ENCODE measurements around the gene TAAR1. TPM values are rescaled to one million over a fixed set of nuclear protein-coding genes. Genes with fewer than 3 reads are reported as not detected.

The TAAR1 gene
- total RNA-seq, 1 experiment from 2014 or later = not detected

DNA sequence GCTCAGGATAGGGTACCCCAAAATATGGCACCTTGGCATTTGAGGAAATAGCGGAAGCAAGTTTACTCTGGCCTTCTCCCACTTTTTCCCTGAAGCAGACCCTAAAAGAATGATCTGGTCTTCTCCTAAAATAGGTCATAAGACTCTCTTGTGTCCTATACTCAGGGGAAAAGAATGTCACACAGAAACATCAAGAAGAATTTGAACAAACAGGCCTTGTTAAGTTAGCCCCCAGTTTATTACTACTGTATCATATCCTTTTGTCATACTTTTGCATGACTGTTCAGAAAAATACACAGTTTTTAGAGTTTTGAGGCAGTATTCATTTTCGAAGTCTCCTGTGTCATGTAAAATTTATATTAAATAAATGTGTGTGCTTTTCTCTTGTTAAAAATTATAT is 47.4 kb downstream of the TAAR1 start:
- no peaks in the 10 kb centered on the region for H3K36me3 Mint-ChIP-seq (ENCODE audit: insufficient read depth in 1 of 3, low read depth in 3 of 3)
- no peak overlapping the region for H3K27ac Mint-ChIP-seq
- H3K9ac ChIP-seq (ENCODE audit: extremely low read depth, insufficient read length, low read length) = no peak overlapping the region
- H3K27me3 Mint-ChIP-seq (ENCODE audit: low read depth) = no peaks in the 10 kb centered on the region
- no peaks in the 10 kb centered on the region for H3K9me3 ChIP-seq (ENCODE audit: control insufficient read depth, low read depth, low read length)
- peaks cover 3 to 5% of the 10 kb centered on the region in 2 experiments for H3K4me1 Mint-ChIP-seq
- H3K9me3 Mint-ChIP-seq = no peaks in the 10 kb centered on the region
- H3K23me2 ChIP-seq (ENCODE audit: insufficient read length, low read depth, low read length, poor library complexity, severe bottlenecking) = no peaks in the 10 kb centered on the region
- no peak overlapping the region for H3K56ac ChIP-seq (ENCODE audit: insufficient read length, low read depth, low read length)
- no peaks in the 10 kb centered on the region for H4K20me1 ChIP-seq (ENCODE audit: control insufficient read depth, insufficient read depth, insufficient read length)
- no peak overlapping the region for H2BK5ac ChIP-seq (ENCODE audit: insufficient read length, low read length)
- H4K8ac ChIP-seq (replicated peaks; ENCODE audit: insufficient read length, low read depth, low read length) = no peak overlapping the region
- H3K4me3 Mint-ChIP-seq = no peak overlapping the region
- no peak overlapping the region for H3K18ac ChIP-seq (ENCODE audit: insufficient read length, low read depth, low read length)
- no peak overlapping the region for H2BK20ac ChIP-seq (ENCODE audit: low read depth, low read length, poor library complexity, severe bottlenecking)
- no peak overlapping the region for H3K27ac ChIP-seq (ENCODE audit: insufficient read length, low read depth, low read length)
- H2AK5ac ChIP-seq (ENCODE audit: insufficient read length, low read length) = no peak overlapping the region
- DNase-seq = no peak
- no peak overlapping the region for H4K91ac ChIP-seq (ENCODE audit: insufficient read length, low read depth, low read length)
- H3K14ac ChIP-seq (ENCODE audit: insufficient read depth, low read length) = no peak overlapping the region
- no peak overlapping the region for H3K4me2 ChIP-seq (ENCODE audit: insufficient read depth, insufficient read length, low read length)
- H3K4me1 ChIP-seq (ENCODE audit: insufficient read depth, low read length) = no peaks in the 10 kb centered on the region
- WGBS (ENCODE audit: extremely low coverage, insufficient read length, low lambda C conversion rate) = no CpG with 5 or more reads among the region's 2 CpGs
- H4K5ac ChIP-seq (ENCODE audit: insufficient read length, low read depth, low read length) = no peak overlapping the region
- no peaks in the 10 kb centered on the region for H3K79me1 ChIP-seq (ENCODE audit: insufficient read depth, low read depth, low read length, poor library complexity, severe bottlenecking)
- TF ChIP-seq, protein P1, sequence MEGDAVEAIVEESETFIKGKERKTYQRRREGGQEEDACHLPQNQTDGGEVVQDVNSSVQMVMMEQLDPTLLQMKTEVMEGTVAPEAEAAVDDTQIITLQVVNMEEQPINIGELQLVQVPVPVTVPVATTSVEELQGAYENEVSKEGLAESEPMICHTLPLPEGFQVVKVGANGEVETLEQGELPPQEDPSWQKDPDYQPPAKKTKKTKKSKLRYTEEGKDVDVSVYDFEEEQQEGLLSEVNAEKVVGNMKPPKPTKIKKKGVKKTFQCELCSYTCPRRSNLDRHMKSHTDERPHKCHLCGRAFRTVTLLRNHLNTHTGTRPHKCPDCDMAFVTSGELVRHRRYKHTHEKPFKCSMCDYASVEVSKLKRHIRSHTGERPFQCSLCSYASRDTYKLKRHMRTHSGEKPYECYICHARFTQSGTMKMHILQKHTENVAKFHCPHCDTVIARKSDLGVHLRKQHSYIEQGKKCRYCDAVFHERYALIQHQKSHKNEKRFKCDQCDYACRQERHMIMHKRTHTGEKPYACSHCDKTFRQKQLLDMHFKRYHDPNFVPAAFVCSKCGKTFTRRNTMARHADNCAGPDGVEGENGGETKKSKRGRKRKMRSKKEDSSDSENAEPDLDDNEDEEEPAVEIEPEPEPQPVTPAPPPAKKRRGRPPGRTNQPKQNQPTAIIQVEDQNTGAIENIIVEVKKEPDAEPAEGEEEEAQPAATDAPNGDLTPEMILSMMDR (conservative IDR thresholded peaks at IDR 0.05) = no peak
- no peaks in the 10 kb centered on the region for H3K27me3 ChIP-seq (ENCODE audit: insufficient read depth, low read length)
- no peak overlapping the region for H2BK12ac ChIP-seq (ENCODE audit: insufficient read length, low read depth, low read length)
- no peak overlapping the region for H3K4ac ChIP-seq (ENCODE audit: low read depth, low read length)
- H2AFZ ChIP-seq (ENCODE audit: low read length) = no peak overlapping the region
- H2BK120ac ChIP-seq (ENCODE audit: low read depth, low read length, poor library complexity, severe bottlenecking) = no peak overlapping the region
- H2BK15ac ChIP-seq (ENCODE audit: low read depth, low read length) = no peak overlapping the region
- H3T11ph ChIP-seq (ENCODE audit: low read length) = no peak overlapping the region
- H3K23ac ChIP-seq (ENCODE audit: insufficient read length, low read depth, low read length) = no peak overlapping the region
- H3K79me2 ChIP-seq (ENCODE audit: insufficient read depth, low read length) = no peaks in the 10 kb centered on the region
